SU-DHL-6 (cell line): ENCODE results near the gene LARGE2.

Experiments
- CTCF ChIP-seq: fragments of 200-600 bp; sonication (generic); IDR thresholded peaks from one replicate; pipeline ENCODE4 v1.5.1; 2017; ENCODE audit warnings: antibody characterized with exemption, mild to moderate bottlenecking, low read length, moderate library complexity; ENCODE audit not compliant: insufficient read depth, poor library complexity, severe bottlenecking
- EZH2phosphoT487 ChIP-seq: fragments of 200-600 bp; sonication (generic), shearing (Covaris generic); conservative IDR thresholded peaks from 2 replicates; pipeline ENCODE4 v1.6.1; 2018; ENCODE audit warnings: mild to moderate bottlenecking, antibody characterized with exemption, low read length, moderate library complexity, mixed read lengths

GRCh38 chr11:45964911-45965389, 42.5 kb downstream of the LARGE2 start:
- TF ChIP-seq CTCF, result peak; percentile 93
- no peak for TF ChIP-seq EZH2phosphoT487
